Brain microvascular endothelial cell (primary cell): ENCODE results near the gene AIDA.

Experiments
- DNase-seq: peaks from one replicate; pipeline ENCODE4 v3.0.0-alpha.2; 2020
- H3K27ac ChIP-seq: fragments of 250-450 bp; sonication (Bioruptor Pico); 2 replicates; pipeline ENCODE4 v1.5.1; 2020; ENCODE audit warnings: mild to moderate bottlenecking, moderate library complexity
- H3K27me3 ChIP-seq: fragments of 250-450 bp; sonication (Bioruptor Pico); replicated peaks from 2 replicates; pipeline ENCODE4 v1.5.1; 2020; ENCODE audit warnings: mild to moderate bottlenecking
- H3K36me3 ChIP-seq: fragments of 250-450 bp; sonication (Bioruptor Pico); replicated peaks from 2 replicates; pipeline ENCODE4 v1.5.1; 2020; ENCODE audit warnings: mild to moderate bottlenecking
- H3K4me3 ChIP-seq: 2 replicates; pipeline ENCODE4 v1.5.1; 2011; ENCODE audit warnings: low read depth, mild to moderate bottlenecking, control low read depth, low read length, moderate library complexity
- CTCF ChIP-seq: IDR thresholded peaks from 2 replicates; pipeline ENCODE4 v1.5.1; 2011; ENCODE audit warnings: low read depth, mild to moderate bottlenecking, moderate library complexity, low read length, control low read depth, inconsistent platforms; ENCODE audit errors: missing control alignments
- in situ Hi-C: cut with HindIII; loops from 2 replicates; pipeline ENCODE4 v1.10.0; 2017; ENCODE audit warnings: low sequenced_read_pairs, low pct_ligation_motif_present

The AIDA gene

GRCh38 chr1:222712253-222713090 is at the start of gene AIDA, which contains the start of gene BROX:
TSS of gene AIDA (minus strand) at chr1:222712491. CDS start at chr1:222712317, 174 bp downstream.
TSS of gene BROX (plus strand) at chr1:222712564. CDS start at chr1:222715700, 3,136 bp downstream.
- peak within 1 kb of the TSS; percentile 97 for H3K27ac ChIP-seq
- DNase-seq = peak; percentile 81
- in situ Hi-C loops = no loop called here
- TF ChIP-seq CTCF = no peak
- H3K36me3 ChIP-seq = no peaks in the 10 kb centered on the region
- H3K4me3 ChIP-seq = peak within 1 kb of the TSS; percentile 98
- H3K27me3 ChIP-seq = no peaks in the 10 kb centered on the region

GRCh38 chr1:222761083-222761482 is 48.8 kb upstream of the AIDA start:
- H3K27ac ChIP-seq = no peak overlapping the region
- H3K27me3 ChIP-seq = no peaks in the 10 kb centered on the region
- no peak for TF ChIP-seq CTCF
- H3K36me3 ChIP-seq = no peaks in the 10 kb centered on the region
- in situ Hi-C loops = no loop called here
- no peak overlapping the region for H3K4me3 ChIP-seq
- no peak for DNase-seq

- TF ChIP-seq CTCF = no peak
- in situ Hi-C loops = no loop called here
- no peak for DNase-seq
- H3K4me3 ChIP-seq = no peak overlapping the region
- no peaks in the 10 kb centered on the region for H3K27me3 ChIP-seq
- no peak overlapping the region for H3K27ac ChIP-seq
- H3K36me3 ChIP-seq = no peaks in the 10 kb centered on the region
Measured at GRCh38 chr1:222759451-222760035, 47.3 kb upstream of the AIDA start.

GRCh38 chr1:222757646-222758268 is 45.5 kb upstream of the AIDA start:
- no peak overlapping the region for H3K4me3 ChIP-seq
- H3K27ac ChIP-seq = no peak overlapping the region
- H3K27me3 ChIP-seq = no peaks in the 10 kb centered on the region
- no peak for TF ChIP-seq CTCF
- no peaks in the 10 kb centered on the region for H3K36me3 ChIP-seq
- in situ Hi-C loops = no loop called here
- DNase-seq = no peak

GRCh38 chr1:222754366-222755139 is 42.3 kb upstream of the AIDA start:
- H3K27me3 ChIP-seq = no peaks in the 10 kb centered on the region
- DNase-seq = peak; percentile 81
- peak overlapping the region; percentile 13 for H3K27ac ChIP-seq

More at GRCh38 chr1:222754366-222755139, 42.3 kb upstream of the AIDA start:
- H3K36me3 ChIP-seq = no peaks in the 10 kb centered on the region
- no peak overlapping the region for H3K4me3 ChIP-seq
- in situ Hi-C loops = no loop called here
- no peak for TF ChIP-seq CTCF
